ENCODE results near the gene FER. TPM values are rescaled to one million over a fixed set of nuclear protein-coding genes. Genes with fewer than 3 reads are reported as not detected.
A peak's percentile ranks its signal among the peaks of the same experiment; 100 is the strongest.

FER gene
- total RNA-seq, 1 experiment from 2014 or later: 18.0 TPM

GRCh38 chr5:109192555-109193281 is 445.0 kb downstream of the FER start:
- no peak for DNase-seq
- H2BK15ac ChIP-seq (ENCODE audit: low read depth, low read length): no peak overlapping the region
- H2BK20ac ChIP-seq (ENCODE audit: low read depth, low read length, poor library complexity, severe bottlenecking): no peak overlapping the region
- H3K18ac ChIP-seq (ENCODE audit: insufficient read length, low read depth, low read length): no peak overlapping the region
- no peak overlapping the region for H2BK120ac ChIP-seq (ENCODE audit: low read depth, low read length, poor library complexity, severe bottlenecking)
- Mint-ChIP-seq H3K36me3 (ENCODE audit: insufficient read depth in 1 of 3, low read depth in 3 of 3) (no peaks in the 10 kb centered on the region), H3K4me3 (no peak overlapping the region), H3K4me1 (peaks cover 47 to 49% of the 10 kb centered on the region in 2 experiments), H3K27ac (peak overlapping the region in 1 of 3 experiments; percentile 65; a peak in 3 of 7 replicates), H3K27me3 (ENCODE audit: low read depth) (no peaks in the 10 kb centered on the region), H3K9me3 (no peaks in the 10 kb centered on the region)
- no peak overlapping the region for H2AFZ ChIP-seq (ENCODE audit: low read length)
- TF ChIP-seq, protein P1, sequence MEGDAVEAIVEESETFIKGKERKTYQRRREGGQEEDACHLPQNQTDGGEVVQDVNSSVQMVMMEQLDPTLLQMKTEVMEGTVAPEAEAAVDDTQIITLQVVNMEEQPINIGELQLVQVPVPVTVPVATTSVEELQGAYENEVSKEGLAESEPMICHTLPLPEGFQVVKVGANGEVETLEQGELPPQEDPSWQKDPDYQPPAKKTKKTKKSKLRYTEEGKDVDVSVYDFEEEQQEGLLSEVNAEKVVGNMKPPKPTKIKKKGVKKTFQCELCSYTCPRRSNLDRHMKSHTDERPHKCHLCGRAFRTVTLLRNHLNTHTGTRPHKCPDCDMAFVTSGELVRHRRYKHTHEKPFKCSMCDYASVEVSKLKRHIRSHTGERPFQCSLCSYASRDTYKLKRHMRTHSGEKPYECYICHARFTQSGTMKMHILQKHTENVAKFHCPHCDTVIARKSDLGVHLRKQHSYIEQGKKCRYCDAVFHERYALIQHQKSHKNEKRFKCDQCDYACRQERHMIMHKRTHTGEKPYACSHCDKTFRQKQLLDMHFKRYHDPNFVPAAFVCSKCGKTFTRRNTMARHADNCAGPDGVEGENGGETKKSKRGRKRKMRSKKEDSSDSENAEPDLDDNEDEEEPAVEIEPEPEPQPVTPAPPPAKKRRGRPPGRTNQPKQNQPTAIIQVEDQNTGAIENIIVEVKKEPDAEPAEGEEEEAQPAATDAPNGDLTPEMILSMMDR (conservative IDR thresholded peaks at IDR 0.05): no peak
- H3K79me1 ChIP-seq (ENCODE audit: insufficient read depth, low read depth, low read length, poor library complexity, severe bottlenecking): no peaks in the 10 kb centered on the region
- H4K5ac ChIP-seq (ENCODE audit: insufficient read length, low read depth, low read length): no peak overlapping the region
- H3T11ph ChIP-seq (ENCODE audit: low read length): no peak overlapping the region
- H3K23me2 ChIP-seq (ENCODE audit: insufficient read length, low read depth, low read length, poor library complexity, severe bottlenecking): no peaks in the 10 kb centered on the region
- H3K79me2 ChIP-seq (ENCODE audit: insufficient read depth, low read length): no peaks in the 10 kb centered on the region
- WGBS (ENCODE audit: extremely low coverage, insufficient read length, low lambda C conversion rate): no CpG with 5 or more reads among the region's 6 CpGs
- no peaks in the 10 kb centered on the region for H3K9me3 ChIP-seq (ENCODE audit: control insufficient read depth, low read depth, low read length)
- H3K4ac ChIP-seq (ENCODE audit: low read depth, low read length): no peak overlapping the region
- no peaks in the 10 kb centered on the region for H3K27me3 ChIP-seq (ENCODE audit: insufficient read depth, low read length)
- H4K8ac ChIP-seq (replicated peaks; ENCODE audit: insufficient read length, low read depth, low read length): no peak overlapping the region
- H2BK12ac ChIP-seq (ENCODE audit: insufficient read length, low read depth, low read length): no peak overlapping the region
- no peak overlapping the region for H3K4me2 ChIP-seq (ENCODE audit: insufficient read depth, insufficient read length, low read length)
- H3K4me1 ChIP-seq (ENCODE audit: insufficient read depth, low read length): peaks cover 18% of the 10 kb centered on the region; the same call in 1 of the 2 replicates
- no peak overlapping the region for H3K14ac ChIP-seq (ENCODE audit: insufficient read depth, low read length)
- H3K23ac ChIP-seq (ENCODE audit: insufficient read length, low read depth, low read length): no peak overlapping the region
- no peak overlapping the region for H3K56ac ChIP-seq (ENCODE audit: insufficient read length, low read depth, low read length)
- H2AK5ac ChIP-seq (ENCODE audit: insufficient read length, low read length): no peak overlapping the region
- no peak overlapping the region for H3K27ac ChIP-seq (ENCODE audit: insufficient read length, low read depth, low read length)
- H4K91ac ChIP-seq (ENCODE audit: insufficient read length, low read depth, low read length): no peak overlapping the region
- no peak overlapping the region for H3K9ac ChIP-seq (ENCODE audit: extremely low read depth, insufficient read length, low read length)
- no peak overlapping the region for H2BK5ac ChIP-seq (ENCODE audit: insufficient read length, low read length)
- H4K20me1 ChIP-seq (ENCODE audit: control insufficient read depth, insufficient read depth, insufficient read length): no peaks in the 10 kb centered on the region
